Activated CD8-positive, alpha-beta memory T cell treated with anti-CD3 and anti-CD28 coated beads for 36 hours (primary cell): ENCODE measurements around the gene TELO2. TPM values are rescaled to one million over a fixed set of nuclear protein-coding genes. Genes with fewer than 3 reads are reported as not detected.

Experiments used
- CTCF ChIA-PET: fragments of 350-600 bp; sonication (Branson Sonifier 250); formaldehyde crosslinking; loops from one replicate; lab custom pipeline; 2021; ENCODE audit warnings: antibody characterized with exemption; lab: Charles Lee
- POLR2A ChIA-PET: fragments of 350-600 bp; sonication (Branson Sonifier 250); formaldehyde crosslinking; loops from one replicate; lab custom pipeline; 2021; ENCODE audit warnings: antibody characterized with exemption; lab: Charles Lee
- total RNA-seq, 2 experiments: library from RNA; stranded (reverse); gene quantifications; one replicate each; pipeline ENCODE4 v1.2.3, GENCODE V29; 2021

TELO2 gene
- 10 to 100 TPM; 88.2 to 89.3 TPM for total RNA-seq

DNA sequence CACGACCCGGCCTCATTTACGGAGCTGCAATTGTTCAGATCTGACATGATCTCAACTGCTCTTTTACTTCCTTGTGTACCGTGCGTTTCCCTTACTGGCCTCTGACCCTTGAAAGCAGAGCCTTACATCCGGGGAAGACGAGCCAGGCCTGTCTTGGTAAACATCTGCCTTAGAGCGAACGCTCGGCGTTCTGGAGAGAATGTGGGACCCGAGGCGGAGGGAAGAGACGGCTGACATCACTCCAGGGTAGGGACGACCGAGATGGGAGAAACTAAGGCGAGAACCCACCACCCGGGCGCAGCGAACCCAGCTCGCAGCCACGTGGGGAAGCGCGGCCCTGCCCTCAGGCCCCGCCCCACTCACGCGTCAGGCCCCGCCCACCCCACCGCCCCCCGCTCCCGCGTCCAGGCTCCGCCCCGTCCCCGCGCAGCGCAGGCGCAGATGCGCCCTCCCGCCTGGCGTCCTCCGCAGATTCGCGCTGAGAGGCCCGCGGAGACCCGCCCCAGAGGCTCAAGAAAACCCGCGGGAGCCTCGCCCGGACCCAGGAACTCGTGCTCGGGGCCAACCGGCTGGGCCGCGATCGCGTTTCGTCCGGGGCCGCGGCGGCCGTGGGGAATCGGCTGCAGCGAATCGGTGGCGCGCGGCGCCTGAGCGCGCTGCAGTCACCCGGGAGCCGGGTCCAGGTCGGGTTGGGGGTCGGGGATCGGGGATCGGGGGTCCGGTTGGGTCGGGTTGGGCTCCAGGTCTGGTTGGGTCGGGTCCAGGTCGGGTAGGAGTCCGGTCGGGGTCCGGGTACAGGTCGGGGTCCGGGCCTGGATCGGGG is at the start of gene TELO2:
Gene TELO2, plus strand, starts transcription at position 438 of the 823 bp plus-strand sequence. CDS start 922 bp downstream, outside the sequence.
- POLR2A ChIA-PET: interaction anchor here (0.6 to 1.8 kb wide), 4 partner anchors 44 to 381 kb away, joined by 3 to 8 read pairs (median 6); partner anchors contain the start of gene UQCC4
- CTCF ChIA-PET: interaction anchor here (0.7 to 1.2 kb wide), 3 partner anchors 60 to 129 kb away, joined by 3 to 5 read pairs (median 3); no protein-coding TSS in a partner anchor

DNA sequence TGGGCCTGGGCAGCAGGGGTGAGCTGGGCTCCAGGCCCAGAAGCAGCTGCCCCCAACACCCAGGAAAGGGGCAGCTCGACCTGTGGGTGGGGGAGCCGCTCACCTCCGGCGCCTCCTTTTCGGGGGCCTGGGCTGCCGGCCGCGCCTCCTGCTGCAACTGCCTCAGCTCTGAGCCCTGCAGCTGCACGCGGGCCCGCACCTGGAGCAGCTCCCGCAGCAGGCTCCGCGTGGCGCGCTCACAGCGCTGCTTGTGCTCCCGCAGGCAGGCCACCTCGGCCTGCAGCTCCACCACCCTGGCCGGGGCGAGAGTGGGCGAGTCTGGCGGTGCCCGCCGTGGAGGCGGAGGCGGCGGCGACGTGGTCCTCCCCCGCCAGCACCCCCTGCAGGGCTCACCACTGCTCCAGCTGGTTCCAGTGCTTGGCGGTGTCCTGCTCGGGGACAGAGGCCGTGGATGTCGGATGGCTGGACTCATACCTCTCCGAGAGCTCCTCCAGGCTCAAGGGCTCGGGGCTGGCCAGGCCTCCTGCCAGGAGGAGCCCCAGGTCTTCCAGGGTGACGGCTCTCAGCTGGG is 49.7 kb upstream of the TELO2 start:
- CTCF ChIA-PET: no interaction called here
- POLR2A ChIA-PET: no interaction called here

DNA sequence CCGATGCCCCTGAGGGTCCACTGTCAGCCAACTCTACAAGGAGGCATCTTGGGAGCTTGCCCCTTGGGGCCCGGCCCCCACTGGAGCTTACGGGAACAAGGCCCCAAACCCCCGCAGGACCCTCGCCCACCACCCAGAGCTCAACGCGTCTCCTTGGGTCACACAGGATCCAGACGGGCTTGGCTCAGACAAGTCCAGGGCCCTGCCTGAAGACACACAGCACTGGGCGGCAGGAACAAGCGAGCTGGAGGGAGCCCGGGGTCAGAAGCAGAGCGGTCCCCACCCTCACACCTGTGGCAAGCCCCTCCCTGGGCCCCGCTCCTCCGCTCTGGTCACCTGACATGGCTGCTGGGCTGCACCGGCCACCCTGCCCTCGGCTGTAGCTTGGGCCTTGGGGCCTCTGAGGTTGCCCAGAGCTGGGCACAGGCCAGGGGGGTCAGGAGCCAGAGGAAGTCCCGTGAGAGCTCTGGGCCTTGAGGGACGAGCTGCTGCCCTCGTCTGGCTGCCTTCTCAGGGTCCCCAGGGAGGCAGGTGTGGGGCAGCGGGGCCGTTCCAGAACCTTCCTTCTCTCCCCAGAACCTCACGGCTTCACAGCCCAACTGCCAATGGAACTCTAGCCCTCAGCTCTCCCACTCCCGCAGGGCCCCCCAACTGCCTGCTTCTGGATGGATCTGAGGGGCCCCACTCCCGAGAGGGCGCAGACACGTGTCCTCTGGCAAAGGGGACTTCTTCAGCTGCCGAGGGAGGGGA is 49.0 kb upstream of the TELO2 start, which contains the start of gene CCDC154:
Gene CCDC154, minus strand, starts transcription at position 577 of the 750 bp plus-strand sequence. Its CDS starts 234 bp downstream, at position 343.
- ChIA-PET POLR2A (no interaction called here), CTCF (no interaction called here)

DNA sequence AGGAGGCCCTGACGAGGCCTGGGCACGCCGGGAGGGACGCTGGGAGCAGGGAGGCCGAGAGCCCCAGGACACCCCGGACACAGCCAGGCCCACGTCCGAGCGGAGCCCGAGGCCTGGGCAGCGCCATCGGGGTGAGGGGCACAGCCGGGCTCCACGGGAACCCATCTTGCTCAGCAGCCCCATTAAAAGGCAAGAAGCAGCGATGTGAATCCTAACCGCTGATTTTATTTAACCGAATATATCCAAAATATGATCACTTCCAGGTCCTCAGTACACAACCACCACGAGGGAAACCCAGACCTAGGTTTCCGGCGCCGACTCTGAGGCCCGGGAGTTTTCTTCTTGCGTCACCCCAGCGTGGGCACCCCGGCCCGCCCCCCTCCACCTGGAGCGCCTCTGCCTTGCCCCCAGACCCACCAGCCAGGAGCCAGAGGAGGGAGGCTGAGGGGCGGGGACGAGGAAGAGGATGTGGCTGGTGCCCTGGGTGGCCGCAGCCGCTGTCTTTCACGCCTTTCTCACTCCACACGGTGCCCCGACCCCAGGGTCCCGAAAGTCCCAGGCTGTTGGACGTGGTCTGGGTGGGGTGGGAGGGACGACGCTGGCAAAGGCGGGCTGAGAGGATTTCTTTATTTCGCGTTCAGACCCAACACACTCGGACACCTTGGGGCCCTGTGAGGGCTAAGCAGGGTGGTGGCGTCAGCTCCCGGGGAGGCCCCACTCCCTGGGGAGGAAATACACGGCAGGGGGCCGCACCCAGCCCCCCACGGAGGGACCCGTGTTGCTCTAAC is 48.2 kb upstream of the TELO2 start:
- ChIA-PET CTCF (no interaction called here), POLR2A (no interaction called here)

DNA sequence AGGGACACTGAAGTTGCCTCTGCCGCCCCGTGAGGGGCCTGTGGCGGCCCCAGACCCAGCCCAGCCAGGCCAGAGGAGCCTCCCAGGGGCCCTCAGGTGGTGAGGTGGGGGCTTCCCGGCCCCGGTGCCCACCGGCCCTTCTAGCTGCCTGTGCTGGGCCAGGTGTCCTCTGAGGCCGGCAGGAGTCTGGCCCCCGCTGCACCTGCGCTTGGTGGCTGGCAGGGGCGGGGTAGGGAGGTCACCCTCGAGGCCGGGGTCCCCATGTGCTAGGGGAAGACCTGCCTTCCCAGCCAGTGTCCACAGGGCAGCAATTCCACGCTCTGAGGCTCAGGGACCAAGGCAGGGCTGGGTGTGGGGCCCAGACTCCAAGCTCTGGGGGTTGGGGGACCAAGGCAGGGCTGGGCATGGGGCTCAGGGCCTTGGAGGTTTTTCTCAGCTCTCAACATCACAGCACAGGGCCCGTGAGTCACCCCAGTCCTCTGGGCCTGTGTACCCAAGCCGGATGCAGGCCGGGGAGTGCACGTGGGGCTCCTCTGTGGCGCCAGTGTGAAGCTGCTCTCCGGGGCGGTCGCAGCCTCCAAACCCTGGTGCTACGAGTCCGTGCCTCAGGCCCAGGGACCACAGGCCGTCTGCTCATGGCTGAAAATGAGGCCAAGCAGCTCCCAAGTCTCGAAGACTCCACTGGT is 47.5 kb upstream of the TELO2 start:
- POLR2A ChIA-PET: no interaction called here
- CTCF ChIA-PET: interaction anchor here (0.7 kb wide), 1 partner anchor 78 kb away, joined by 3 read pairs; no protein-coding TSS in a partner anchor

DNA sequence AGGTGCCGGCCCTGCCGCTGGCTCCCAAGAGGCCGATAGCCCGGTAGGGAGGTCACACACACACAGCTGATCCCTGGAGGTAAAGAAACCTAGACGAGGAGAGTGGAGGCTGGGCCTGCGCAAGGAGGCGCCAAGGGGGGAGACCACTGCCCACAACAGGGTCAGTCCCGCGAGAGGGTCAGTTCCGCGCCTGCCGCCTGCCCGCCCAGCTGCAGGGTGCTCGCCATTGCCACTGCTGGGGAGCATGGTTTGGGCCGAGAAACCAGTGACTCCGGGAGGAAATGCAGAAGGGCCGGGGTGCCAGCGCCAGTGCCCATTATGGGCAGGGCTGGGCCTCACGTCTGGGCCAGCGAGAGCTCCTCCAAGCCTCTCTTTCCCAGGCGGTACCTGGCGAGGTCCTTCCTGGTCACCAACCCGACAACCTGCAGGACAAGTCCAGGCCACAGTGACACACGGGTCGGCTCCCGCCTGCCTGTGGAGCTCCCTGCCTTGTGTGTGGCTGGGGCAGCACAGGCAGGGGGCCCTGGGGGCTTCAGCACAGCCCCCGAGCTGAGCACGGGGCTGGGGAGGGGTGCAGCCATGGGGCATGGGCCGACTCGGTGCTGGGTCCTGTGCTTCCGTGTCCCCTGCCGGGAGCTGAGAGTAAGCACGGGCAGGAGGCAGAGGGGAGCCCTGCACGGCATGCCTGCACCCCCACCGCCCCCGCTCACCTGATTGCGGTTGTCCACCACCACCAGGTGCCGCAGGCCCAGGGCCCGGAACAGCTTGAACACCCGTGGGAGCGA is 46.7 kb upstream of the TELO2 start:
- ChIA-PET POLR2A (interaction anchor here (1.0 kb wide), 1 partner anchor 25 kb away, joined by 3 read pairs; no protein-coding TSS in a partner anchor), CTCF (interaction anchor here (0.7 kb wide), 1 partner anchor 79 kb away, joined by 3 read pairs; no protein-coding TSS in a partner anchor)

DNA sequence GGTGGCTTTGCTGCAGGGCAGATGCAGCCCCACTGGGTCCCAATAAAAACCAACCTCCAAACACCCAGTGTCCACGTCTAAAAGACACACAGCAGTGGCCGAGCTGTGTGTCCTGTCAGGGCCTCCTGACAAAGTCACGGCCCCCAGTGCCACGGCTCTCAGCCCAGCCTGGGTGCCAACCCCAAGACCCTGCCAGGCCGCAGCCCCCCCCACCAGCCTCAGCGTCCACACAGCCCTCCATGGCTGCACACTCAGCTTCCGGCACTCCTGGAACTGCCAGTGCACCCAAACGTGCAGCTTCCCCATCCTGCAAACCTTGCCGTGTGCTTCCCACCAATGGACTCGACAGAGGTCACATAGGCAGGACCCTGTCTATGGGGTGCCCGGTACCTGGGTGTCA is 45.2 kb upstream of the TELO2 start:
- POLR2A ChIA-PET: no interaction called here
- CTCF ChIA-PET: no interaction called here

DNA sequence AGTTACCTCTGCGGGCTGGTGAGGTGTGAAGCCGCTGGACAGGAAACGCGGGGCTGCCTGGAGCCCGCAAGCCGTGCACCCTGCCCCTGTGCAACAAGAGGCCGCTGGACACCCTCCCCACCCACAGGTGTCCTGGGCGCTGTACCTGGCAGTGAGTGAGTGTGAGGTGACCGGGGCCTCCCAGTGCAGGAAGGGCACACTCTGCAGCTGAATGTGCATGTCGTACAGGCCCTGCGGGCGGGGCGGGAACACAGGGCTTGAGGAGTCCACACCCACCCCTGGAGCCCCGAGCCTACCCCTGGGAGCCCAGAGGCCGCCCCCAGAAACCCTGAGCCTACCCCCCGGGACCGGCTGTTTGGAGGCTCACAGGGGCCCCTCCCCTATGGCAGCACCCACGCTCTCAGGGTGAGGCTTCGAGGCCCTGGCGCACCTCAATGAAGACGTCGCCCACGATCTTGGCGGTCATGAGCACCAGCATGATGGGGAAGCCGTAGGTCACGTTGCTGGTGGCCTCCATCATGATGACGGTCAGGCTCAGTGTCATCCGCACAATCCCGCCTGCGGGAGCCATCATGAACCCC is 44.5 kb upstream of the TELO2 start:
- ChIA-PET CTCF (no interaction called here), POLR2A (no interaction called here)

DNA sequence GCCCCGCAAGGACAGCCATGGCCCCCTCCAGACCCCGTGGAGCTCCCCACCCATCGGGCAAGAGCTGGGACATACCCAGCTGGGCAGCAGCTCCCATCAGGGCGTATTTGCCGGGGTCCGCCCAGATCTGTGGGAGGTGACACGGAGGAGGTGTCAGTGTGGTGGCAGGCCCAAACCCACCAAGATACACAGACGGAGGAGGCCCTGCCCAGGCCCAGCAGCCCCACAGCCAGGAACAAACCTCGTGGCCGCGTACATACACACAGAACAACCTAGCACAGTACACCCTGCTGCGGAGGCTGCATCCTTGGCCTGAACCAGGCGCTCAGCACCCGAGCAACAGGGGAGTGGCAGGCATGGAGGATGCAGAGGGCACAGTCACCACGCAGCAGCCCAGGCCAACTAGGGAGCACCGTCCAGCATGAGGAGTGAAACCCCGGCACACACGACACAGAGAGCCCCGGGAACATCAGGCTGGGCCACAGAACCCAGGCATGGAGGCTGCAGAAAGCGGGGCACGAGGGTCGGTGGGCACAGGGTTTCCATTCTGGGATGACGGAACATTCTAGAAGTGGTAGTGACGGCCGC is 43.9 kb upstream of the TELO2 start:
- CTCF ChIA-PET: no interaction called here
- POLR2A ChIA-PET: no interaction called here

DNA sequence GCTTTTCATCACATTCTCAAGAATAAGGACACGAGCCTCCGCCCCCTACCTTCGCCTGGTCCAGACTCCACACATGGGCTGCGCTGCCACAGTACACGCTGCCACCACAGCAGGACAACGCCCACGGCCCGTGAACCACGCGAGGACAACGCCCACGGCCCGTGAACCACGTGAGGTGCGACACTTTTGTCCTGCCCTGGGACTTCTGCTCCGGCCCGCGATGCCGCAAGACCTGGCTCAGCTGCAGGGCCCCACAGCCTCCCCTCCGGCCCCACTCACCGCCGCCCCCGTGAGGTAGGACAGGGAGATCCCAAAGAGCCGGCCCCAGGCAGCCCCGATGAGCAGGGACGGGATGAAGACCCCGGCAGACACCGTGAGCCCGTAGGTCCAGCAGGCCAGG is 42.9 kb upstream of the TELO2 start:
- ChIA-PET POLR2A (no interaction called here), CTCF (no interaction called here)

DNA sequence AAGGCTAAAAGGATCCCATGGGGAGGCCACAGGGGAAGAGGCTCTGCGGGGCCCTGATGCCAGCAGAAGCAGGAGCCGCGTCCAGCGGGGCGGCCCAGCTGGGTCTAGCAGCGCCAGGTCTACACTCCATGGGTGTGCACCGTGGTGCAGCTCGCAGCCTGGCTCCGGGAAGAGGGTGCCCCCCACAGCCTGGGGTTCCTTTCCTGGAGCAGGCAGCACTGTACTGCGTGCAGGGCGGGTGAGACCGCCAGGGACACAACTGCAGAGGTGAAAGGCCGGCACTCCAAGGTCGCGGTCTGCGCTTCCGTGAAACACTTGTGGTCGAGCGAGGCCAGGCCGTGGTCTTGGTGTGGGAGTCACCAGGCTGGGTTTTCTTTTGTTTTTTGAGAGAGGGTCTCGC is 42.3 kb upstream of the TELO2 start:
- ChIA-PET CTCF (no interaction called here), POLR2A (no interaction called here)

DNA sequence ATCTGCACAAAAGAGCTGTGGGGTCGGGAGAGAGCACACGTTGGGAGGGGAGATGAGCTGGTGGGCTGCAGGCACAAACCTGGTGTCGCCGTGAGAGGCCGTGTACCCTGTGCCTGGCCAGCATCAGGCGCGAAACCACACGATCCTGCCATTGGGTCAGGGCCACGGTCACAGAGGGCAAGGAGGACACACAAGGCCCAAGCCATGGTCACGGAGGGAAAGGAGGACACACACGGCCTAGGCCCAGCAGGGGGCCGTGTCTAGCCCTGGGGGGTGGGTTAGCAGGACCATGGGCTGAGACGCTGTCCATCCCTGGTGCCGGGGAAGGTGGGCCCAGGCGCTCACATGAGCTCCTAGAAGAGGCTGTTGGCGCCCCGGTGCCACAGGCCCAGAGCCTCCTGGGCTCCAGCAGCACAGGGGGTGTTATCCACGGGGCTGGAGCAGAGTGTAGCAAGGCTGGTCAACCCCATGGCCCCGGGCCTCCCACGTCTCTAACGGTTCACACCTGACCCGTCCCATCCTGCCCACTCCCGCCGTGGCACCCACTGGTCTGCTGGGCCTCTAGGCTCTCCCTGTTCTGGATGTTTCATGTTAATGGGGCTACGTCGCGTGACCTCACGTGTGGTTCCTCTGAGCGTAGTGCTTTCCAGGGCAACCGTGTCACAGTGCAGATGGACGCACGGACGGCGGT is 41.3 kb upstream of the TELO2 start:
- POLR2A ChIA-PET: no interaction called here

DNA sequence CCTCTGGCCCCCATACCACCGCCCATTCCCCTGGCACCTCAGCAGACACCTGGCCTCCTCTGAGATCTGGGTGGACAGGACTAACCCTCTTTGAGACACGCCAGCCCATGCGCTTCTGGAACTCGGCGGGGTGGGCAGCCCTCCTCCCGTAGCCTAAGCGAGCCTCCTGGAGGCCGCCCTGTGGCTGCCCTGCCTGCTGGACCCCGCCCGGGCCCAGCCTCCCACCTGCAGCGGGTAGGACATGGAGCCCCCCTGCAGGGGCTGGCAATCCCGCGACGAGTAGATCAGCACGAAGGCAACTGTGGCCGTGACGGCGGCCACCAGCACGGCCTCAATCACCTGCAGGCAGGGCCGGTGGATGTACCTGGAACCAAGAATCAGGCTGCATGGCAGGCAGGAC is 40.6 kb upstream of the TELO2 start:
- ChIA-PET POLR2A (no interaction called here), CTCF (no interaction called here)

More for the DNA sequence above, 41.3 kb upstream of the TELO2 start:
- CTCF ChIA-PET: no interaction called here

DNA sequence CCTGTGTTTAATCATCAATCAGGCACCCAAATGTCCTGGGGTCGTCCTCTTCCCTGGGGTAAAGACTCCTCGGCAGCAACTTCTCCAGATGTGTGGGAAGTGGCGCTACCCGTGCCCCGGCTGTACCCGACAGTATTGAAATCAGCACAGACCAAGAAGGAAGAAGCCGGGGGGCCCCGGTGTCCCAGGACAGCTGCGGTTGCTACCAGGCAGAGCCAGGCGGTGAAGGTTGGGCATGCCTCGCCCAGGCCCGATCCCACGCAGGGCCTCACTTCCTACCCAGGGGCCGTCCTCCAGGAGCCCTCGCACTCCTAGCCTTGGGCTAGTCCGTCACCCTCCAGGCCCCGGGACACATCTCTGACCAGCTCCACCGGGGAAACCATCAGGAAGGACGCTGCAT is 39.8 kb upstream of the TELO2 start:
- CTCF ChIA-PET: no interaction called here
- POLR2A ChIA-PET: no interaction called here

DNA sequence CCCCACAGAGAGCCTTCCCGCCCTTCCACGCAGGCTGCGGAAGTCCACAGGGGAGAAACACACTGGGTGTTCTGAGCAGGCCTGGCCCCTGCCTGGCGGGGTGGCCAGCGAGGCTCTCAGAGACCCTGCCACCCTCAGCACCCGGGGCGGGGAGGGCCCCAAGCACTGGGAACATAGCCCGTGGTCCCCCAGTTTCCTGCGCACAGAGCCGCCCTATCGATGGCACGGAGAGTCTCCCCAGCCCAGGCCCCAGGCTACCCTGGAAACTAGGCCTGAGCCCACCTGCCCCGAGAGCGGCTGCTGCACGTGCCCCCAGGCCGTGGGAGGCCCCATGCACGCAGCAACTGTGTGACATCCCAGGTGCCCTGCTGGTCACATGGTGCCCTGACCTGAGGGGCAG is 38.6 kb upstream of the TELO2 start:
- CTCF ChIA-PET: no interaction called here
- POLR2A ChIA-PET: no interaction called here
